ENCODE measurements around the gene STRADA.

STRADA gene

DNA sequence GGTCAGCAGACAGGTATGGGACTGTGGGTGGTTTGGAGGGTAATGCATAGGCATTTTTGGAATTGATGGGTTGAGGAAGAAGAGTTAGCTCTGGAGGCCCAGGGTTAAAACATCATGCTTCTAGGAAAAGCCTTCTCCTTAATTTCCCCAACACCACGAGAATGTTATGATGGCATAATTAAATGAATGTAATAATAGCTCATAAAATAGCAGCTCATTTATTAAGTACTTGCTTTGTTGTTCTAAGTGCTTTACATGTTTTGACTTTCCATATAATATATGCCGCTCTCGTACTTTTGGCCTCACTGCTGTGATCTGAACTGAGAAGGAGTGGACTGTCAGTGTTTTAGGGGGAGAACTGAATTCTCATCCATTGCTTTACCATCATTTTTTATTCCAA lies 56.0 kb downstream of the STRADA start:
- H3K36me3 ChIP-seq (ENCODE audit: control insufficient read depth in 1 of 2, insufficient read depth in 2 of 2, low read length in 2 of 2) = peaks cover 25 to 73% of the 10 kb centered on the region in 2 donors
- no peaks in the 10 kb centered on the region for H3K4me1 ChIP-seq (ENCODE audit: control insufficient read depth in 1 of 2, insufficient read depth in 2 of 2, low read length in 2 of 2)
- H3K27me3 ChIP-seq (ENCODE audit: control insufficient read depth in 1 of 2, insufficient read depth in 2 of 2, low read length in 2 of 2) = no peaks in the 10 kb centered on the region
- no peak overlapping the region for H3K27ac ChIP-seq (ENCODE audit: low read depth, low read length)
- H3K9me3 ChIP-seq (ENCODE audit: control insufficient read depth in 1 of 2, low read length in 2 of 2) = no peaks in the 10 kb centered on the region
- H3K9ac ChIP-seq (ENCODE audit: low read depth in 1 of 2, low read length in 2 of 2) = no peak overlapping the region
- no peak overlapping the region for H3K4me3 ChIP-seq (ENCODE audit: low read depth in 1 of 2, low read length in 2 of 2)

GRCh38 chr17:63685041-63685440 lies 56.6 kb downstream of the STRADA start:
- Histone ChIP-seq H3K9me3 (ENCODE audit: control insufficient read depth in 1 of 2, low read length in 2 of 2) (no peaks in the 10 kb centered on the region), H3K27ac (ENCODE audit: low read depth, low read length) (no peak overlapping the region), H3K9ac (ENCODE audit: low read depth in 1 of 2, low read length in 2 of 2) (no peak overlapping the region), H3K4me1 (ENCODE audit: control insufficient read depth in 1 of 2, insufficient read depth in 2 of 2, low read length in 2 of 2) (no peaks in the 10 kb centered on the region), H3K36me3 (ENCODE audit: control insufficient read depth in 1 of 2, insufficient read depth in 2 of 2, low read length in 2 of 2) (peaks cover 25 to 68% of the 10 kb centered on the region in 2 donors), H3K27me3 (ENCODE audit: control insufficient read depth in 1 of 2, insufficient read depth in 2 of 2, low read length in 2 of 2) (no peaks in the 10 kb centered on the region), H3K4me3 (ENCODE audit: low read depth in 1 of 2, low read length in 2 of 2) (no peak overlapping the region)

- Histone ChIP-seq H3K27me3 (ENCODE audit: control insufficient read depth in 1 of 2, insufficient read depth in 2 of 2, low read length in 2 of 2) (no peaks in the 10 kb centered on the region), H3K9ac (ENCODE audit: low read depth in 1 of 2, low read length in 2 of 2) (no peak overlapping the region), H3K9me3 (ENCODE audit: control insufficient read depth in 1 of 2, low read length in 2 of 2) (no peaks in the 10 kb centered on the region), H3K4me3 (ENCODE audit: low read depth in 1 of 2, low read length in 2 of 2) (no peak overlapping the region), H3K27ac (ENCODE audit: low read depth, low read length) (no peak overlapping the region), H3K36me3 (ENCODE audit: control insufficient read depth in 1 of 2, insufficient read depth in 2 of 2, low read length in 2 of 2) (peaks cover 11 to 50% of the 10 kb centered on the region in 2 donors), H3K4me1 (ENCODE audit: control insufficient read depth in 1 of 2, insufficient read depth in 2 of 2, low read length in 2 of 2) (no peaks in the 10 kb centered on the region)
These were observed 58.6 kb downstream of the STRADA start for GRCh38 chr17:63682981-63683380.

DNA sequence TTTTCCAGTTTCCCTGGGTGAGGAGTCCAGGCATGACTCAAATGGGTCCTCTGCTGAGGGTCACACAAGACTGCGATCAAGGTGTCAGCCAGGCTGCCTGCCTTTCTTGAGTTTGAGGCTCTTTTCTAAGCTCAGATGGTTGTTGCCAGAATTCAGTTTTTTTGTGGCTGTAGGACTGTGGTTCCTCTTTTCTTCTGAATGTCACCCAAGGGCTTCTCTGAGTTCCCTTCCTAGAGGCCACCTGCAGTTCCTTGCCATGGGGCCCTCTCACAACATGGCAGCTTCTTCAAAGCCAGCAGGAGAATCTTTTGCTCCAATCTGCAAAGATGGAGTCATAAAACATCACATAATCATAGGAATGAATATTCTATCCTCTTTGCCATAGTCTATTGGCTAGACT lies 59.2 kb downstream of the STRADA start:
- Histone ChIP-seq H3K4me3 (ENCODE audit: low read depth in 1 of 2, low read length in 2 of 2) (no peak overlapping the region), H3K9ac (ENCODE audit: low read depth in 1 of 2, low read length in 2 of 2) (no peak overlapping the region), H3K27ac (ENCODE audit: low read depth, low read length) (no peak overlapping the region), H3K36me3 (ENCODE audit: control insufficient read depth in 1 of 2, insufficient read depth in 2 of 2, low read length in 2 of 2) (peaks cover 11 to 54% of the 10 kb centered on the region in 2 donors), H3K27me3 (ENCODE audit: control insufficient read depth in 1 of 2, insufficient read depth in 2 of 2, low read length in 2 of 2) (no peaks in the 10 kb centered on the region), H3K9me3 (ENCODE audit: control insufficient read depth in 1 of 2, low read length in 2 of 2) (no peaks in the 10 kb centered on the region), H3K4me1 (ENCODE audit: control insufficient read depth in 1 of 2, insufficient read depth in 2 of 2, low read length in 2 of 2) (no peaks in the 10 kb centered on the region)

DNA sequence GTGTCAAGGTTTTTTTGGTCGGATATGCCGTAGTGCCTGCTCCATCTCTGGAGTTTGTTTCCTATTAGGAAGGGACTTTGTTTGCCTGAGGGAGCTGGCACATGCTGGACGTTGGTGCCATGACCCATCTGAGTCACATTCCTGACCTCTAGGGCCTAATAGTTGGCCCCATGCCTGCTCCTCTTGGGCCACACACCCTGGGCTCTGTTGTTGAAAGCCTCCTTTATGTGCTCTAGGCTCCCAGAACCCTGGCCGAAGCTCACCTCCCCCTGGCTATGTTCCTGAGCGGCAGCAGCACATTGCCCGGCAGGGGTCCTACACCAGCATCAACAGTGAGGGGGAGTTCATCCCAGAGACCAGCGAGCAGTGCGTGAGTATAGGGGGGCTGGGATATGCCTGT lies 60.1 kb downstream of the STRADA start:
- Histone ChIP-seq H3K9me3 (ENCODE audit: control insufficient read depth in 1 of 2, low read length in 2 of 2) (no peaks in the 10 kb centered on the region), H3K27ac (ENCODE audit: low read depth, low read length) (no peak overlapping the region), H3K4me1 (ENCODE audit: control insufficient read depth in 1 of 2, insufficient read depth in 2 of 2, low read length in 2 of 2) (peaks cover 4 to 7% of the 10 kb centered on the region in 2 donors), H3K4me3 (ENCODE audit: low read depth in 1 of 2, low read length in 2 of 2) (no peak overlapping the region), H3K27me3 (ENCODE audit: control insufficient read depth in 1 of 2, insufficient read depth in 2 of 2, low read length in 2 of 2) (no peaks in the 10 kb centered on the region), H3K9ac (ENCODE audit: low read depth in 1 of 2, low read length in 2 of 2) (no peak overlapping the region), H3K36me3 (ENCODE audit: control insufficient read depth in 1 of 2, insufficient read depth in 2 of 2, low read length in 2 of 2) (peaks cover 11 to 55% of the 10 kb centered on the region in 2 donors)

- no peak overlapping the region for H3K4me3 ChIP-seq (ENCODE audit: low read depth in 1 of 2, low read length in 2 of 2)
- peaks cover 11 to 47% of the 10 kb centered on the region in 2 donors for H3K36me3 ChIP-seq (ENCODE audit: control insufficient read depth in 1 of 2, insufficient read depth in 2 of 2, low read length in 2 of 2)
- H3K9me3 ChIP-seq (ENCODE audit: control insufficient read depth in 1 of 2, low read length in 2 of 2) = no peaks in the 10 kb centered on the region
- no peaks in the 10 kb centered on the region for H3K27me3 ChIP-seq (ENCODE audit: control insufficient read depth in 1 of 2, insufficient read depth in 2 of 2, low read length in 2 of 2)
- no peak overlapping the region for H3K27ac ChIP-seq (ENCODE audit: low read depth, low read length)
- peaks cover 12 to 15% of the 10 kb centered on the region in 2 donors for H3K4me1 ChIP-seq (ENCODE audit: control insufficient read depth in 1 of 2, insufficient read depth in 2 of 2, low read length in 2 of 2)
- no peak overlapping the region for H3K9ac ChIP-seq (ENCODE audit: low read depth in 1 of 2, low read length in 2 of 2)
These were observed 60.9 kb downstream of the STRADA start for GRCh38 chr17:63680700-63681099.

- Histone ChIP-seq H3K4me3 (ENCODE audit: low read depth in 1 of 2, low read length in 2 of 2) (no peak overlapping the region), H3K4me1 (ENCODE audit: control insufficient read depth in 1 of 2, insufficient read depth in 2 of 2, low read length in 2 of 2) (peaks cover 25 to 29% of the 10 kb centered on the region in 2 donors), H3K9me3 (ENCODE audit: control insufficient read depth in 1 of 2, low read length in 2 of 2) (no peaks in the 10 kb centered on the region), H3K27me3 (ENCODE audit: control insufficient read depth in 1 of 2, insufficient read depth in 2 of 2, low read length in 2 of 2) (no peaks in the 10 kb centered on the region), H3K9ac (ENCODE audit: low read depth in 1 of 2, low read length in 2 of 2) (no peak overlapping the region), H3K27ac (ENCODE audit: low read depth, low read length) (no peak overlapping the region), H3K36me3 (ENCODE audit: control insufficient read depth in 1 of 2, insufficient read depth in 2 of 2, low read length in 2 of 2) (peaks cover 4 to 37% of the 10 kb centered on the region in 2 donors)
These were observed 62.4 kb downstream of the STRADA start for GRCh38 chr17:63679214-63679613.

DNA sequence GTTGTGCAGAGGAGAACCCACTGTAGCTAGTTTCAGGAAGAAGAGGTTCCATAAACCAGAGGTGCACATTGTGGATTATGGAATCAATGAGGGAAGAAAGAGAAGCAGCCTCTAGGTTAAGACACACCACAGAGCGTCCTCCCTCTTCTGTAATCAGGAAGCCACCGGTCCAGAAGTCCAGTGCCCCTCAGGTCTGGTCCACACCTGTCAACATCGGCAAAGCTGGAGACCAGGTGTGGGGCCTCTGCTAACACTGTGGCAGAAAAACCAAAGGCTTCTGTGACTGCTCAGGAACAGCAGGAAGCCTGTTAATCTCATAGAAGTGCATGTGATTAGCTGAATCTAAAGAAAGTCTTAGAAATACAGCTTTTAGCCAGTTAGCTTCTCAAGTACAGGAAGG lies 65.0 kb downstream of the STRADA start:
- Histone ChIP-seq H3K9ac (ENCODE audit: low read depth in 1 of 2, low read length in 2 of 2) (peak overlapping the region in 1 of 2 donors; percentile 8), H3K36me3 (ENCODE audit: control insufficient read depth in 1 of 2, insufficient read depth in 2 of 2, low read length in 2 of 2) (peaks cover 1 to 18% of the 10 kb centered on the region in 2 donors), H3K4me3 (ENCODE audit: low read depth in 1 of 2, low read length in 2 of 2) (peak overlapping the region in 1 of 2 donors; percentile 7), H3K9me3 (ENCODE audit: control insufficient read depth in 1 of 2, low read length in 2 of 2) (no peaks in the 10 kb centered on the region), H3K27me3 (ENCODE audit: control insufficient read depth in 1 of 2, insufficient read depth in 2 of 2, low read length in 2 of 2) (no peaks in the 10 kb centered on the region), H3K4me1 (ENCODE audit: control insufficient read depth in 1 of 2, insufficient read depth in 2 of 2, low read length in 2 of 2) (peaks cover 25 to 29% of the 10 kb centered on the region in 2 donors), H3K27ac (ENCODE audit: low read depth, low read length) (no peak overlapping the region)

GRCh38 chr17:63675607-63676546 lies 65.7 kb downstream of the STRADA start:
- Histone ChIP-seq H3K4me3 (ENCODE audit: low read depth in 1 of 2, low read length in 2 of 2) (peak overlapping the region; percentile 8 to 56), H3K9ac (ENCODE audit: low read depth in 1 of 2, low read length in 2 of 2) (peak overlapping the region; percentile 32 to 45), H3K9me3 (ENCODE audit: control insufficient read depth in 1 of 2, low read length in 2 of 2) (no peaks in the 10 kb centered on the region), H3K36me3 (ENCODE audit: control insufficient read depth in 1 of 2, insufficient read depth in 2 of 2, low read length in 2 of 2) (peaks cover 0 to 15% of the 10 kb centered on the region in 2 donors), H3K27me3 (ENCODE audit: control insufficient read depth in 1 of 2, insufficient read depth in 2 of 2, low read length in 2 of 2) (no peaks in the 10 kb centered on the region), H3K4me1 (ENCODE audit: control insufficient read depth in 1 of 2, insufficient read depth in 2 of 2, low read length in 2 of 2) (peaks cover 25 to 29% of the 10 kb centered on the region in 2 donors), H3K27ac (ENCODE audit: low read depth, low read length) (peak overlapping the region; percentile 63)

- H3K27me3 ChIP-seq (ENCODE audit: control insufficient read depth in 1 of 2, insufficient read depth in 2 of 2, low read length in 2 of 2) = no peaks in the 10 kb centered on the region
- peak overlapping the region; percentile 63 for H3K27ac ChIP-seq (ENCODE audit: low read depth, low read length)
- no peaks in the 10 kb centered on the region for H3K9me3 ChIP-seq (ENCODE audit: control insufficient read depth in 1 of 2, low read length in 2 of 2)
- peak overlapping the region; percentile 8 to 56 for H3K4me3 ChIP-seq (ENCODE audit: low read depth in 1 of 2, low read length in 2 of 2)
- peaks cover 0 to 16% of the 10 kb centered on the region in 2 donors for H3K36me3 ChIP-seq (ENCODE audit: control insufficient read depth in 1 of 2, insufficient read depth in 2 of 2, low read length in 2 of 2)
- peak overlapping the region in 1 of 2 donors; percentile 45 for H3K9ac ChIP-seq (ENCODE audit: low read depth in 1 of 2, low read length in 2 of 2)
- peaks cover 25 to 29% of the 10 kb centered on the region in 2 donors for H3K4me1 ChIP-seq (ENCODE audit: control insufficient read depth in 1 of 2, insufficient read depth in 2 of 2, low read length in 2 of 2)
These were observed 66.4 kb downstream of the STRADA start for GRCh38 chr17:63675231-63675606.
